Measurements from ENCODE around the gene HTT. TPM values are rescaled to one million over a fixed set of nuclear protein-coding genes. Genes with fewer than 3 reads are reported as not detected.

Gene HTT
- total and polyA plus RNA-seq, 2 of the 8 experiments (the other 6 are each of a cell fraction or from before 2014, with no cell fraction given) = 24.0 to 71.0 TPM

DNA sequence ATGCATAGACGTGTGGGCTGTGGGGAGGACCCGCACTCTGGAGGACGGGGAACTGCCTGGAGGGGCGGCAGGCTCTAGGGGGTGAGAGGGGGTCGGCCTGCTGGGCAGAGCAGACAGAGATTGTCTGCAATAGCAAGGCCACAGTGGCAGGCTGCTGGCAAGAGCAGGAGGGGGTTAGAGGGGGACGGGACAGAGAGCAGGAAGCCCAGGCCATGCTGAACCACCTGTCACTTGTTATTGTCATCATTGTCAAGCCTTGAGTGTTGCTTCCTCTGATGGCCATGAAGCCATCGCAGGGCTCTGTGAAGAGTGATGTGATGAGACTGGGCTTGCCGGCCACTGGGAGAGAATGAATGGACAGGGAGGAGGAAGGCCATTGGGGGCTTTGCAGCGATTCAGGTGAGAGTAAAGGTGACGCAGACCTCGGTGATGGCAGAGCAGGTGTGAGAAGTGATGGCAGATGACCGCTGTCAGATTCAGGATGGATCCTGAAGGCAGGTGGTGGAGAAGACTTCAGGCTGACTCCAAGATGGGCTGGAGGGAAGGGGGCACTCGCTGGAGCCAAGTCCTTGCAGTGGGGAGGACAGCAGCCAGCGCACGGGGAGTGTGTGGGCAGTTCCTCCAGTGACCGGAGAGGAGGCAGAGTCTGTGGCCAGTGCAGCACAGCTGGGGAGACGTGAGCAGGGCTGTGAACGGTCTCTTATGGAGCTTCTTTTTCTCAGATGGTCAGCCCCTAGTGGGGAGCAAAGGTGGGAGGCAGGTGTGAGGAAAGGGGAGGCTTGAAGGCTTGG, 43.7 kb upstream of the HTT start:
- 85% methylated on average over 18 of the region's 18 CpGs; no CpG with 5 or more reads in 1 of the 2 experiments for WGBS, 2 experiments (ENCODE audit: extremely low coverage in 1 of 2, insufficient coverage in 1 of 2, insufficient read length in 1 of 2, insufficient replicate concordance in 2 of 2, low coverage in 1 of 2, low lambda C conversion rate in 2 of 2, missing lambda C conversion rate in 1 of 2)
- no peaks in the 10 kb centered on the region for H3K4me1 ChIP-seq (replicated peaks in 1 of 4; ENCODE audit: control insufficient read depth in 3 of 4, insufficient read depth in 4 of 4, low read length in 3 of 4)
- no peak overlapping the region for H2BK5ac ChIP-seq (ENCODE audit: low read depth, low read length)
- H4K20me1 ChIP-seq (replicated peaks in 1 of 2; ENCODE audit: control insufficient read depth in 1 of 2, insufficient read depth in 2 of 2, low read length in 2 of 2) = no peaks in the 10 kb centered on the region
- no peak overlapping the region for H2AFZ ChIP-seq (ENCODE audit: low read length)
- no peak for FAIRE-seq
- H3K36me3 ChIP-seq (ENCODE audit: control insufficient read depth in 2 of 4, insufficient read depth in 4 of 4, low read length in 3 of 4) = no peaks in the 10 kb centered on the region
- no peak overlapping the region for H4K91ac ChIP-seq (replicated peaks; ENCODE audit: insufficient read length, low read length)
- no peak overlapping the region for H3K18ac ChIP-seq (ENCODE audit: extremely low read depth, low read length)
- H3K4me3 ChIP-seq (ENCODE audit: extremely low read depth in 1 of 4, insufficient read depth in 2 of 4, low read depth in 3 of 4, low read length in 4 of 4) = no peak overlapping the region
- ChIA-PET CTCF (ENCODE audit: partially characterized antibody) (interaction anchor here (1.4 to 4.1 kb wide), 4 partner anchors 9 to 53 kb away, joined by 4 to 19 read pairs (median 6); no protein-coding TSS in a partner anchor), POLR2A (ENCODE audit: partially characterized antibody) (no interaction called here)
- H3K4ac ChIP-seq (replicated peaks; ENCODE audit: insufficient read length, low read depth, low read length) = no peak overlapping the region
- H4K5ac ChIP-seq (ENCODE audit: insufficient read length, low read depth, low read length) = no peak overlapping the region
- H3K23me2 ChIP-seq (ENCODE audit: low read depth, low read length) = no peaks in the 10 kb centered on the region
- H3K79me1 ChIP-seq (ENCODE audit: low read depth, low read length) = no peaks in the 10 kb centered on the region
- H3K27me3 ChIP-seq (replicated peaks in 1 of 4; ENCODE audit: control insufficient read depth in 3 of 4, extremely low read depth in 1 of 4, insufficient read depth in 3 of 4, low read length in 3 of 4) = no peaks in the 10 kb centered on the region; a peak in 1 of 7 replicates
- no peak overlapping the region for H3K23ac ChIP-seq (ENCODE audit: insufficient read length)
- no peak overlapping the region for H3K9ac ChIP-seq (replicated peaks in 1 of 4; ENCODE audit: extremely low read depth in 1 of 4, low read depth in 3 of 4, low read length in 3 of 4)
- no peak overlapping the region for H3K27ac ChIP-seq (ENCODE audit: low read depth, low read length)
- H3K14ac ChIP-seq (ENCODE audit: insufficient read length) = no peak overlapping the region
- H2BK20ac ChIP-seq (ENCODE audit: low read length) = no peak overlapping the region
- H3K79me2 ChIP-seq (ENCODE audit: control insufficient read depth in 1 of 2, insufficient read depth in 2 of 2, low read length in 2 of 2) = no peaks in the 10 kb centered on the region
- H2BK15ac ChIP-seq (ENCODE audit: low read length) = no peak overlapping the region
- no peaks in the 10 kb centered on the region for H3K9me3 ChIP-seq (ENCODE audit: insufficient read depth in 2 of 2, low read depth in 1 of 2, low read length in 1 of 2)
- H3K56ac ChIP-seq (replicated peaks; ENCODE audit: insufficient read length, low read depth, low read length) = no peak overlapping the region
- DNase-seq (ENCODE audit: low read depth in 1 of 2, low spot score in 2 of 2) = no peak
- no peak overlapping the region for H4K8ac ChIP-seq (ENCODE audit: extremely low read depth, insufficient read depth, low read length)
- H3K4me2 ChIP-seq (ENCODE audit: insufficient read depth in 1 of 2, low read depth in 2 of 2, low read length in 2 of 2) = no peak overlapping the region
- H2BK120ac ChIP-seq (replicated peaks; ENCODE audit: low read depth, low read length) = no peak overlapping the region
- no peak overlapping the region for H2BK12ac ChIP-seq (ENCODE audit: low read depth, low read length)
- H2AK5ac ChIP-seq (ENCODE audit: low read depth, low read length) = no peak overlapping the region
- TF ChIP-seq EP300 (IDR thresholded peaks at IDR 0.05; ENCODE audit: borderline replicate concordance in 1 of 2, low read depth in 2 of 2, low read length in 2 of 2) (no peak), TAF7 (optimal IDR thresholded peaks at IDR 0.05; ENCODE audit: borderline replicate concordance, low read depth, low read length) (no peak), SIN3A (conservative IDR thresholded peaks at IDR 0.05 in 1 of 2, IDR thresholded peaks at IDR 0.05 in 1 of 2; ENCODE audit: low read depth in 1 of 2, low read length in 2 of 2) (no peak), TBP (IDR thresholded peaks at IDR 0.05; ENCODE audit: low read depth, low read length) (no peak), POLR2AphosphoS5 (IDR thresholded peaks at IDR 0.05; ENCODE audit: low read depth, low read length) (no peak), YY1 (IDR thresholded peaks at IDR 0.05; ENCODE audit: low read depth, low read length) (no peak), KDM1A (IDR thresholded peaks at IDR 0.05; ENCODE audit: borderline replicate concordance, low read length) (no peak), EGR1 (IDR thresholded peaks at IDR 0.05; ENCODE audit: borderline replicate concordance, low read depth, low read length) (no peak), JUND (IDR thresholded peaks at IDR 0.05; ENCODE audit: low read length) (no peak), ASH2L (IDR thresholded peaks at IDR 0.05; ENCODE audit: low read length) (no peak), SP2 (IDR thresholded peaks at IDR 0.05; ENCODE audit: low read length) (no peak), SP1 (IDR thresholded peaks at IDR 0.05; ENCODE audit: low read depth, low read length) (no peak), BCL11A (IDR thresholded peaks at IDR 0.05; ENCODE audit: low read depth in 2 of 2, low read length in 2 of 2) (no peak), SUZ12 (IDR thresholded peaks at IDR 0.05; ENCODE audit: low read length) (no peak)
